ENCODE data around the gene MAVS.

Gene MAVS

DNA sequence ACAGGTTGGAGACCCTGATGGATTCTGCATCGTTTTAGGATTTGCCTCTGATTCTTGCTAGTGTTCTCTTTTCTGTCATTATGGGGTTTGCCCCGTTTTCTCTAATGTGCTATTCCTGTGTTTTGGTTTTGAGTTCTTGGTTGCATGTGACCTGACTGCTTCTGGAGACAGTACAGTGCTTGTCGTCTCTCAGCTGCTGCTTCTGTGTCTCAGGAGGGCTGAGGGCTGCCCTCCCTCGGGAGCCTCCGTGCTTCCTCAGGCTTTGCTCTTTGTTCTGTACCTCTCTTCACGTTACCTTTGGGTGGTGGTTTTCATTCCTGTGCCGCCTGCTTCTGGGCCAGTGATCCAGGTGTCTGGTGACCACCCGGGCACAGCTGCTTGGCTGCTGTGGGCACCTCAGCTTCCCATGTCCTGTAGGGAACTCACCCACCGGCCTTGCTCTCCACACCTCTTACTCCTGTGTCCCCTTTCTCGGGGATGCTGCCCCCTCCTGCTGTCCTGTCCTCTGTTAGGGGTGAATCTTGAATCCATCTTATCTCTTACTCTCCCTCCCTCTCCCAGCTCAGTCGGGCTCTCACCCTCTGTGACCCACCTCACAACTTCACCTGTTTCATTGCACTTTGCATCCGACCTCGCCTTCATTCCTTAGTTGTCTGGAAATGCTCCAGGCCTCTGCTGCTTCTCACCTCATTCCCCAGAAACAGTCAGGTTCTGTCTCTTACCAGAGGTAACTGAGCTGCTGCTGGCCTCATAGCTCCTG lies 75.8 kb downstream of the MAVS start:
- DNase-seq (ENCODE audit: extremely low read depth, low read depth) = no peak
- no peak overlapping the region for H3K4me3 ChIP-seq (replicated peaks; ENCODE audit: low read depth, low read length)

DNA sequence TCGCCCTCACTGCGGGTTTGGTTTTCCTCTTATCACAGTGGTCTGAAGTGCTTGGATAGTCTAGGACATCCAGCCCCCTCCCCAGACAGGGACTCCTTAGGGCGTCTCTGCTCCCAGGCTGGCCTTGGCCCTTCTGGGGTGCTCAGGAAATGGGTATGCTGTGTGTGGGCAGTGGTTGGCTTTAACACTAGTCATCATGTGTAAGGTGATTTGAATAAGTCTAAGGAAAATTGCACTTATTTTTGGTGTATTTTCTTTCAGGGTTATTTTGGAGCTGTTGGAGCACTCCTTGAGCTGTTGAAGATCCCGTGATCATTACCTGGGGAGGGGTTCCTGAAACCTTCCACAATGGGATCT lies 76.3 kb downstream of the MAVS start:
- DNase-seq (ENCODE audit: extremely low read depth, low read depth) = no peak
- TF ChIP-seq, protein P1, sequence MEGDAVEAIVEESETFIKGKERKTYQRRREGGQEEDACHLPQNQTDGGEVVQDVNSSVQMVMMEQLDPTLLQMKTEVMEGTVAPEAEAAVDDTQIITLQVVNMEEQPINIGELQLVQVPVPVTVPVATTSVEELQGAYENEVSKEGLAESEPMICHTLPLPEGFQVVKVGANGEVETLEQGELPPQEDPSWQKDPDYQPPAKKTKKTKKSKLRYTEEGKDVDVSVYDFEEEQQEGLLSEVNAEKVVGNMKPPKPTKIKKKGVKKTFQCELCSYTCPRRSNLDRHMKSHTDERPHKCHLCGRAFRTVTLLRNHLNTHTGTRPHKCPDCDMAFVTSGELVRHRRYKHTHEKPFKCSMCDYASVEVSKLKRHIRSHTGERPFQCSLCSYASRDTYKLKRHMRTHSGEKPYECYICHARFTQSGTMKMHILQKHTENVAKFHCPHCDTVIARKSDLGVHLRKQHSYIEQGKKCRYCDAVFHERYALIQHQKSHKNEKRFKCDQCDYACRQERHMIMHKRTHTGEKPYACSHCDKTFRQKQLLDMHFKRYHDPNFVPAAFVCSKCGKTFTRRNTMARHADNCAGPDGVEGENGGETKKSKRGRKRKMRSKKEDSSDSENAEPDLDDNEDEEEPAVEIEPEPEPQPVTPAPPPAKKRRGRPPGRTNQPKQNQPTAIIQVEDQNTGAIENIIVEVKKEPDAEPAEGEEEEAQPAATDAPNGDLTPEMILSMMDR (IDR thresholded peaks at IDR 0.05; ENCODE audit: low read depth, low read length, missing control alignments) = no peak
- H3K4me3 ChIP-seq (replicated peaks; ENCODE audit: low read depth, low read length) = no peak overlapping the region

More for the DNA sequence above, 75.8 kb downstream of the MAVS start:
- TF ChIP-seq, protein P1 (IDR thresholded peaks at IDR 0.05; ENCODE audit: low read depth, low read length, missing control alignments) = no peak

DNA sequence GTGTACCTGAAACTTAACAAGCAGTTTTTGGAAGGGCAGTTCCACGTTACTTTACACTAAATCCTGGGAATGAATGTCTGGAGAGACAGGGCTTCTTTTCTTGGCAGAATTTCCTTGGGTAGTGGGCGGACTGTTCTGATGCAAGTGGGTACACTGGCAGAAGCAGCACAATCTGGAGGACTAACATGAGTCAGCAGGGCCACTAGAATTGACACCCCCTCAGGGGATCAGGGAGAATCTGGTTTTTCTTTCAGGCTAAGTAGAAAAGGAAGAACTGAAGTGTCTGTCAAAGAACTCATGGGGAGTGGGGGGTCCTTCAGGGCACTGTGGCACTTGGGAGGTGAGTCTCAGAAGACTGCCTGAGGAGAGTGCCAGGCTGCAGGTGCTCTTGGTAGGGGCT lies 77.2 kb downstream of the MAVS start:
- no peak for DNase-seq (ENCODE audit: extremely low read depth, low read depth)
- TF ChIP-seq, protein P1 (IDR thresholded peaks at IDR 0.05; ENCODE audit: low read depth, low read length, missing control alignments) = no peak
- no peak overlapping the region for H3K4me3 ChIP-seq (replicated peaks; ENCODE audit: low read depth, low read length)

DNA sequence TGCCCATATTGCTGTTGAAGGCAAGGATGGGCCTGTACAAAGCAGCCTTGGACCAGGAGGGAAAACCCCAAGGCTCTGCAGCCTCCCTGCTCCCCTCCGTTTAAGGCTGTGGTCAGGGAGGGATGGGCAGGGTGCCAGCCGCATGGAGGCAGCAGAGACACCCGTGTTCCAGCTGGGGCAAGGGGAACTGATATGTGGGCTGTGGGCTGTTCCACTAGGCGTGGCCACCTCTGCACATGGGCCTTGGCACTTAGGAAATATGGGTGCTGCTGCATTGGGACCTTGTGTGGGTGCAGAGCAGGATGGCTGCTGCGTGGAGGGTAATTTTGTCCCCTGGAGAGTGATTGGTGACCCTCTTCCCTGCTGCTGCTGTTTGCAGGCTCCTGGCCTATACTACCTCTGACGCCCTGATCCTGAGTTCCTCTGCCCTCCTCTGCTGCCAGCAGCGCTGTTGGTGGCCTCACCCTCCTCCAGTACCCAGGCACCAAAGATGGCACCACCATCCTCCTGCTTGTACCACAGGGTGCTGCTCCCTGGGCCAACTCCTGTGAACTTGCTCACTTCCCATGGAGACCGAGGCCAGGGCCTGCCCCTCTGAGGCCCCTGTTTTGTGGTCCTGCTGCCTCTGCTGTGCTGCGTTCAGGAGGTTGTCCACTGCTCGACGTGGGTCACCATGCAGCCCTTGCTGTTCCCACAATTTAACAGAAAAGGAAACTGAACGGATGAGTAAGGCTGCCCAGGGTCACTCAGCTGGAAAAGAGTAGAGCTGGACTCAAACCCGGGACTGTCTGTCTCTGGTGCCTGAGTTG lies 77.9 kb downstream of the MAVS start:
- no peak for DNase-seq (ENCODE audit: extremely low read depth, low read depth)
- TF ChIP-seq, protein P1 (IDR thresholded peaks at IDR 0.05; ENCODE audit: low read depth, low read length, missing control alignments) = no peak
- no peak overlapping the region for H3K4me3 ChIP-seq (replicated peaks; ENCODE audit: low read depth, low read length)

DNA sequence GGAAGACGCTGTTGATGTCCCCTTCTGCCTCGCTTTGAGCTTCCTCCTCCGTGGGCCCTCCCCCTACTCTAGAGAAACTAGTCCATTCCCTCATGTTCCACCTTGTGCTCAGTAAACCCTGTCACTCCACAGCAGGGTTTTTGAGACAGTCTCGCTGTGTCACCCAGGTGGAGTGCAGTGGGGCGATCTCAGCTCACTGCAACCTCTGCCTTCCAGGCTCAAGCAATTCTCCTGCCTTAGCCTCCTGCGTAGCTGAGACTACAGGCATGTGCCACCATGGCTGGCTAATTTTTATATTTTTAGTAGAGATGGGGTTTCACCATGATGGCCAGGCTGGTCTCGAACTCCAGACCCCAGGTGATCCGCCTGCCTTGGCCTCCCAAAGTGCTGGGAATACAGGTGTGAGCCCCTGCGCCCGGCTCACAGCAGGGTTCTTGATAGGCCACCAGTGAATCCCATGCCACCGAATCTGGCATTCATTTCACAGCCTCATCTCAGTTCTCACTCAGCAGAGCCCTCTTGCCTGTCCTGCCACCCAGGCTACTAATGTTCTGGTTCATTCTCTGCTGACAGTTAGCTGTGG lies 78.6 kb downstream of the MAVS start:
- TF ChIP-seq, protein P1 (IDR thresholded peaks at IDR 0.05; ENCODE audit: low read depth, low read length, missing control alignments) = no peak
- no peak overlapping the region for H3K4me3 ChIP-seq (replicated peaks; ENCODE audit: low read depth, low read length)
- no peak for DNase-seq (ENCODE audit: extremely low read depth, low read depth)

Measured in HFF-Myc (cell line).